ENCODE results near the gene SURF1. TPM values are rescaled to one million over a fixed set of nuclear protein-coding genes. Genes with fewer than 3 reads are reported as not detected.
"Not testable (repeated sequence)": the region's sequence is repeated elsewhere in the genome, so short reads cannot be mapped to it uniquely, and the experiment has no call there.

Gene SURF1
- total RNA-seq, 1 donor from 2014 or later, result 16.6 TPM

GRCh38 chr9:133327834-133328484, 28.3 kb downstream of the SURF1 start:
- no peak for DNase-seq (ENCODE audit: extremely low read depth, low read depth, low spot score)

- not testable (repeated sequence) for DNase-seq (ENCODE audit: extremely low read depth, low read depth, low spot score)
These were observed 29.3 kb downstream of the SURF1 start for GRCh38 chr9:133327021-133327420.

- DNase-seq (ENCODE audit: extremely low read depth, low read depth, low spot score), result no peak
These were observed 32.1 kb downstream of the SURF1 start for GRCh38 chr9:133323991-133324703.

GRCh38 chr9:133323211-133323610, 33.1 kb downstream of the SURF1 start:
- DNase-seq (ENCODE audit: extremely low read depth, low read depth, low spot score), result no peak

GRCh38 chr9:133322701-133323100, 33.6 kb downstream of the SURF1 start:
- DNase-seq (ENCODE audit: extremely low read depth, low read depth, low spot score), result no peak

- DNase-seq (ENCODE audit: extremely low read depth, low read depth, low spot score), result no peak
These were observed 34.8 kb downstream of the SURF1 start for GRCh38 chr9:133321411-133321935.

- no peak for DNase-seq (ENCODE audit: extremely low read depth, low read depth, low spot score)
These were observed 35.8 kb downstream of the SURF1 start for GRCh38 chr9:133320421-133320881.

GRCh38 chr9:133317551-133317950, 38.7 kb downstream of the SURF1 start:
- DNase-seq (ENCODE audit: extremely low read depth, low read depth, low spot score), result not testable (repeated sequence)

- DNase-seq (ENCODE audit: extremely low read depth, low read depth, low spot score), result no peak
These were observed 40.3 kb downstream of the SURF1 start for GRCh38 chr9:133315997-133316396.

GRCh38 chr9:133309608-133310007, 46.7 kb downstream of the SURF1 start:
- DNase-seq (ENCODE audit: extremely low read depth, low read depth, low spot score), result no peak

- no peak for DNase-seq (ENCODE audit: extremely low read depth, low read depth, low spot score)
These were observed 49.0 kb downstream of the SURF1 start for GRCh38 chr9:133307301-133307700.

- DNase-seq (ENCODE audit: extremely low read depth, low read depth, low spot score), result no peak
These were observed 49.8 kb downstream of the SURF1 start for GRCh38 chr9:133306242-133307204.

GRCh38 chr9:133305731-133306130, 50.6 kb downstream of the SURF1 start:
- DNase-seq (ENCODE audit: extremely low read depth, low read depth, low spot score), result no peak

- no peak for DNase-seq (ENCODE audit: extremely low read depth, low read depth, low spot score)
These were observed 51.6 kb downstream of the SURF1 start for GRCh38 chr9:133304477-133305377.

GRCh38 chr9:133304158-133304470, 52.2 kb downstream of the SURF1 start:
- no peak for DNase-seq (ENCODE audit: extremely low read depth, low read depth, low spot score)

GRCh38 chr9:133303266-133304157, 52.8 kb downstream of the SURF1 start:
- DNase-seq (ENCODE audit: extremely low read depth, low read depth, low spot score), result no peak
